Activated naive CD4-positive, alpha-beta T cell treated with anti-CD3 and anti-CD28 coated beads, Interleukin-2, amount 10 ng/mL, durations not matched to agents 7 days and 5 days (primary cell): Measurements from ENCODE around the gene CATSPERZ.
A peak's percentile ranks its signal among the peaks of the same experiment; 100 is the strongest.

Source experiments
- CTCF ChIA-PET: fragments of 350-600 bp; sonication (Branson Sonifier 250); formaldehyde crosslinking; loops from one replicate; lab custom pipeline; 2021; ENCODE audit warnings: antibody characterized with exemption; lab: Charles Lee
- DNase-seq: peaks from one replicate; pipeline ENCODE4 v3.0.0-alpha.2; 2020
- H3K27ac Mint-ChIP-seq: one replicate; pipeline ENCODE4 v1.8.0; 2021; ENCODE audit warnings: mild to moderate bottlenecking, moderate library complexity, mixed read lengths
- H3K27me3 Mint-ChIP-seq: one replicate; pipeline ENCODE4 v1.8.0; 2021; ENCODE audit warnings: mild to moderate bottlenecking, mixed read lengths
- H3K36me3 Mint-ChIP-seq: one replicate; pipeline ENCODE4 v1.8.0; 2021; ENCODE audit warnings: mixed read lengths
- H3K4me1 Mint-ChIP-seq: one replicate; pipeline ENCODE4 v1.8.0; 2021; ENCODE audit warnings: mixed read lengths
- H3K4me3 Mint-ChIP-seq: one replicate; pipeline ENCODE4 v1.8.0; 2021; ENCODE audit warnings: mild to moderate bottlenecking, moderate library complexity, mixed read lengths
- H3K9me3 Mint-ChIP-seq: one replicate; pipeline ENCODE4 v1.8.0; 2021; ENCODE audit warnings: mixed read lengths

CATSPERZ gene

DNA sequence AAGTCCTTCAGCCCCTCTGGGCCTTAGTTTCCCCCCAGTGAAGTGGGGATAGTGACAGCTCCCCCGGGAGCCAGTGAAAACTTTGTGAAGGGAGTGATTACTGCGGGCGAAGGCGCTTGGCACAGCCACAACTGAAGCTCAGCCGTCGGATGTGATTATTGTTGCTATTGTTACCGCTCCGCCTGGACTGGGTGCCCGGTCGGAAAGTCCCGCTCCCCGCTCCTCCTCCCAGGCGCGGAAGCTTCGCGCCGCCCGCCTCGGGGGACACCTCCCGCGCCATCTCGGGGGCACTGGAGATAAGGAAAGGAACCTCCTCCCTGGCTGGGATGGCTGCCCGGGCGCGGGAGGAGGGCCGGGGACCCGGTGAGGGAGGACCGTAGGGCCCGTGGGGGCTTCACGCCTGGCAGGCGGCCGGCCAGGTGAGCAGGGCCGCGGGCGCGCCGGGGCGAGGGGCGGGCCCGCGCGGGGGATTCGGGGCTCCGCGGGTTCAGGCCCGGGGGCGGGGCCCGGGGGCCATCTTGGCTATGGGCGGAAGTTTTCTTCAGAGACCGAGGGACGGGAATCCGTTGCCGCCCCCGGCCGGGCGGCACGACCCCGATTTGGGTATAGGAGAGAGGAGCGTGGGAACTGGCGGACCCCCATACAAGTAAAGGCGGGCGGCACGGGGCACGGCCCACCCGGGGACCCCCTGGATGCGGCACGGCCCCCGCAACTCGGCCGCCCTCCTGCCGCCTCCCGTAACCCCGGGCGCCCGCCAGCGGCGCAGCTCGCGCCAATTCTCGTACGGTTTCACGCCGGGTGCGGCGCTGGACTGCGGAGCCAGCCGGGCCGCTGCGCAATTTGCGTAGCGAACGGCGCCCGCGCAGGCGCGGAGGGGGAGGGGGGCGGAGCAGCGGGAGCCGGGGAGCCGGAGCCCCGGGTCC, 14.9 kb upstream of the CATSPERZ start, which contains the start of gene GPR137:
TSS of gene GPR137 (plus strand) at position 887 of the 923 bp plus-strand sequence. CDS start 677 bp downstream, outside the sequence.
- H3K36me3 Mint-ChIP-seq: peaks cover 2% of the 10 kb centered on the region
- peaks cover 29% of the 10 kb centered on the region for H3K4me1 Mint-ChIP-seq
- no peaks in the 10 kb centered on the region for H3K9me3 Mint-ChIP-seq
- DNase-seq: peak; percentile 92
- peak within 1 kb of the TSS; percentile 84 for H3K4me3 Mint-ChIP-seq
- CTCF ChIA-PET: interaction anchor here (0.6 to 2.5 kb wide), 5 partner anchors 8 to 81 kb away, joined by 3 to 14 read pairs (median 3); no protein-coding TSS in a partner anchor
- H3K27ac Mint-ChIP-seq: peak within 1 kb of the TSS; percentile 89
- peaks cover 19% of the 10 kb centered on the region for H3K27me3 Mint-ChIP-seq

DNA sequence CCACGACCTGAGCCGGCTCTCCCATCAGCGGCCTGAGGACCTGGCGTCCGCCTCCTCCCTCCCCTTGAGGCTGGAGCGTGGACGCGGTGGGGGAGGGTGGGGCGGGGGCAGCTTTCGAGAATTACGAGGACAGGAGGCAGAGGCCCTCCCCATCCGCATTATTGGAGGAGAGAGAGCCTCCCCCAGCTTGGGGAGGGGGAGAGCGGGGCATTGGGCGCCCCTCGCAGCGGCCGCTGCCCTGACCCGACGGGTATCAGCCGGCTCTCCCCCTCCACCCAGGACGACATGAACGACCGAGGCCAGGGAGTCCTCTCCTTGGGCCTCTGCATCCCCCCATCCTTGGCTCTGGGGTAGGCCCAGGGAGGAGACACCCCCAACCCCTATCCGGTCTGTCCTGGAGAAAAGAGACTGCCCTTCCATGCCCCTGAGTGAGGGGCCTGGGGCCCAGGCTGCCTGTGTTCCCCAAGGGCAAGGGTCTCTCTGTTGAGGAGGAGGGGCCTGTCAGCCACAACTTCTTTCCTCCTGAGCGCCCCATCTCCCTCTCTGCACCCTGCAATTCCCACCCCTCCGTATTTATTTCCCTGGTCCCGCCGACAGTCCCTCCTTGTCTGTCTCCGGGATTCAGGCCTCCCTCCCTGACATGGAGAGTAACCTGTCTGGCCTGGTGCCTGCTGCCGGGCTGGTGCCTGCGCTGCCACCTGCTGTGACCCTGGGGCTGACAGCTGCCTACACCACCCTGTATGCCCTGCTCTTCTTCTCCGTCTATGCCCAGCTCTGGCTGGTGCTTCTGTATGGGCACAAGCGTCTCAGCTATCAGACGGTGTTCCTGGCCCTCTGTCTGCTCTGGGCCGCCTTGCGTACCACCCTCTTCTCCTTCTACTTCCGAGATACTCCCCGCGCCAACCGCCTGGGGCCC, 14.0 kb upstream of the CATSPERZ start:
- H3K4me3 Mint-ChIP-seq: peak overlapping the region; percentile 84
- H3K27me3 Mint-ChIP-seq: peaks cover 28% of the 10 kb centered on the region
- CTCF ChIA-PET: interaction anchor here (0.7 to 5.9 kb wide), 5 partner anchors 9 to 298 kb away, joined by 3 to 50 read pairs (median 5); partner anchors contain the start of gene CATSPERZ
- H3K27ac Mint-ChIP-seq: peak overlapping the region; percentile 85
- no peaks in the 10 kb centered on the region for H3K9me3 Mint-ChIP-seq
- H3K4me1 Mint-ChIP-seq: peaks cover 34% of the 10 kb centered on the region
- peak; percentile 58 for DNase-seq
- peaks cover 9% of the 10 kb centered on the region for H3K36me3 Mint-ChIP-seq

- Mint-ChIP-seq H3K27me3 (peaks cover 33% of the 10 kb centered on the region), H3K4me1 (peaks cover 34% of the 10 kb centered on the region), H3K9me3 (no peaks in the 10 kb centered on the region), H3K4me3 (peak overlapping the region; percentile 84), H3K27ac (peak overlapping the region; percentile 85), H3K36me3 (peaks cover 9% of the 10 kb centered on the region)
- CTCF ChIA-PET: interaction anchor here (1.2 to 5.9 kb wide), 2 partner anchors 16 to 299 kb away, joined by 3 to 50 read pairs; partner anchors contain the start of gene CATSPERZ
- no peak for DNase-seq
Observed at GRCh38 chr11:64286801-64287159, 13.4 kb upstream of the CATSPERZ start.

DNA sequence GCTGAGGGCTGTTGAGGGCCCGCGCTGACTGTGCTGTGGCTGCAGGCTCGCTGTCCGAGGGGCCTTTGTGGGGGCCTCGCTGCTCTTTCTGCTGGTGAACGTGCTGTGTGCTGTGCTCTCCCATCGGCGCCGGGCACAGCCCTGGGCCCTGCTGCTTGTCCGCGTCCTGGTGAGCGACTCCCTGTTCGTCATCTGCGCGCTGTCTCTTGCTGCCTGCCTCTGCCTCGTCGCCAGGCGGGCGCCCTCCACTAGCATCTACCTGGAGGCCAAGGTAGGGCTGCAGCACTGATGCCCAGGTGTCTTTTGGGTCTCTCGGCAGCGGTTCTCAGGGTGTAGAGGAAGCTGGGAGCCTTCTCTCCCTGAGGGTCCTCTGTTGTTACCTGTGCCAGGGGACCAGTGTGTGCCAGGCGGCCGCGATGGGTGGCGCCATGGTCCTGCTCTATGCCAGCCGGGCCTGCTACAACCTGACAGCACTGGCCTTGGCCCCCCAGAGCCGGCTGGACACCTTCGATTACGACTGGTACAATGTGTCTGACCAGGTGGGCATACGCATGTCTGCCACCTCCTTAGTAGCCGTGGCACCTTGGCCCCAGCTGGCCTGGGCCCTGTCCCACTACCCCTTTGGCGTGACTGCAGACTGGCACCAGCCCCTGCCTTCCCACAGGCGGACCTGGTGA, 12.3 kb upstream of the CATSPERZ start:
- Mint-ChIP-seq H3K36me3 (peaks cover 9% of the 10 kb centered on the region), H3K4me1 (peaks cover 34% of the 10 kb centered on the region), H3K27me3 (peaks cover 43% of the 10 kb centered on the region), H3K9me3 (no peaks in the 10 kb centered on the region), H3K27ac (no peak overlapping the region), H3K4me3 (peak overlapping the region; percentile 13)
- no peak for DNase-seq
- CTCF ChIA-PET: interaction anchor here (5.9 kb wide), 1 partner anchor 15 kb away, joined by 50 read pairs; the partner anchor contains the start of gene CATSPERZ

- Mint-ChIP-seq H3K27me3 (peaks cover 49% of the 10 kb centered on the region), H3K27ac (no peak overlapping the region), H3K9me3 (no peaks in the 10 kb centered on the region), H3K4me1 (peaks cover 29% of the 10 kb centered on the region), H3K36me3 (peaks cover 7% of the 10 kb centered on the region), H3K4me3 (no peak overlapping the region)
- no peak for DNase-seq
- CTCF ChIA-PET: interaction anchor here (5.9 kb wide), 1 partner anchor 14 kb away, joined by 50 read pairs; the partner anchor contains the start of gene CATSPERZ
Observed at GRCh38 chr11:64288353-64288750, 11.8 kb upstream of the CATSPERZ start.

DNA sequence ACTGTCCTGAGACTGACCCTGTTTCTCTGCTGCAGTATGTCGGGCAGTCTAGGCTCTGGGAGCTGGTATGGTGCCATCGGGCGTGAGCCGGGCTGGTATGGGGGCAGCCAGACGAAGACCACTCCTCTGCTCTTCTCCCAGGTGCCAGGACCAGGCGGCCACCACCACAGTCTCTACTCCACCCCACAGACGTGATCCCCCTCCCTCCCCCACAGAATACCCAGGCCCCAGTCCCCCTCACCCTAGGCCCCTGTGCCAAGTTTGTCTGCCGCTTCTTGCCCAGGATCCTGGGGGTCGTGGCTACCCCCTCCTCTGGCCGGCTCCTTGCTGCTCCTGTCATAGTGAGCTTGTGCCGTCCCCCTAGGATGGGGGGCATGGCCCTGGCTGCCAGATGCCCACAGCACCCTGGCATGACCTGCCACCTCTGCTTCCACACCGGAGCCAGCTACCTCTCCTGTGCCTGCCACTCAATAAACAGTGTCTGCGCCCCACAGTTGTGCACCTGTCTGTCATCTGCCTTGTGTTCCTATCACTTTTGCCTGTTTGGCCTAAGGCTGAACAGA, 11.1 kb upstream of the CATSPERZ start:
- no peak overlapping the region for H3K4me3 Mint-ChIP-seq
- no peaks in the 10 kb centered on the region for H3K9me3 Mint-ChIP-seq
- no peak overlapping the region for H3K27ac Mint-ChIP-seq
- H3K36me3 Mint-ChIP-seq: peaks cover 7% of the 10 kb centered on the region
- no peak for DNase-seq
- peaks cover 23% of the 10 kb centered on the region for H3K4me1 Mint-ChIP-seq
- peaks cover 56% of the 10 kb centered on the region for H3K27me3 Mint-ChIP-seq
- CTCF ChIA-PET: interaction anchor here (0.9 to 5.9 kb wide), 2 partner anchors 14 to 17 kb away, joined by 3 to 50 read pairs; partner anchors contain the start of gene CATSPERZ

DNA sequence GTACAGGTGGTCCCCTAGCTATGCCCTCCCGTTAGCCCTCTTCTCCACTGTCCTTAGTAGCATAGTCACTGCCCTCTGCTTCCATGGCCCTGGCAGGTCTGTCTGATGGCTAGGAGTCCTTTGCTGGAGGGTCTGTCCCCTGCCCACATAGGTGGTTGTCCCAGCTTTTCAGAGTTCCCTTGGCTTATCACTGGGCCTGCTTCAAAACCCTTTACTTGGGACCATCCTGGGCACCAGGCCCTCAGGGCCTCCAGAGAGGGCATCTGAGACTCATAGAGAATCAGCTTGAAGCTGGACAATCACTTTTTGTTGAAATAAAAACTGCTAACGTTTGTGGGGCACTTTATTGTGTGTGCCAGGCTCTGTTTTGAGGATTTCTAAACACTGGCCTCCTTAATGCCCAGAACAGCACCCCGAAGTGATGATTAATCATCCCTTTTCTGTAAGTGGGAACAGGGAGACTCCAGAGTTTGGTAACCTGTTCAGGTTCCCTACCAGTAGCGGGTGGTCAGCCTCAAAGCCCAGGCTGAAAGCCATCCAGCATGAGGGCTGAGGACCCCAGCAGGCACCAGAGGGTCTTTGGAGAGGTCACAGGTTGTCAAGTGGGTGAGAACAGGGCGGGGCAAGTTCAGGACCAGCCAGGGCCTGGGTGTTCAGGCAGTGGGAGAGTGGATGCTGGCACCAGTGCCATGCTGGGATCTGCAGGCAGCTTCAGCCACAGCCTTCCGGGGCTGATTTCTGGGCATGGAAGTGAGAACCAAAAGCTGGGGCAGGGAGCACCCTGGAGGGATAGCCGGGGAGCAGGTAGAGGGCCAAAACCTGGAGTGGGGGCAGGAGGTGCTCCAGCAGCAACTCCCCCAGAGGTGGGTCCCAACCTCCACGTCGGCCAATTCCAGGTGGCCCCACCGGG, 9.6 kb upstream of the CATSPERZ start:
- Mint-ChIP-seq H3K4me1 (peaks cover 21% of the 10 kb centered on the region), H3K4me3 (no peak overlapping the region), H3K9me3 (no peaks in the 10 kb centered on the region), H3K27me3 (peaks cover 71% of the 10 kb centered on the region), H3K36me3 (peaks cover 7% of the 10 kb centered on the region), H3K27ac (no peak overlapping the region)
- CTCF ChIA-PET: interaction anchor here (0.7 to 5.9 kb wide), 2 partner anchors 12 to 86 kb away, joined by 3 to 50 read pairs; partner anchors contain the start of gene CATSPERZ
- no peak for DNase-seq

DNA sequence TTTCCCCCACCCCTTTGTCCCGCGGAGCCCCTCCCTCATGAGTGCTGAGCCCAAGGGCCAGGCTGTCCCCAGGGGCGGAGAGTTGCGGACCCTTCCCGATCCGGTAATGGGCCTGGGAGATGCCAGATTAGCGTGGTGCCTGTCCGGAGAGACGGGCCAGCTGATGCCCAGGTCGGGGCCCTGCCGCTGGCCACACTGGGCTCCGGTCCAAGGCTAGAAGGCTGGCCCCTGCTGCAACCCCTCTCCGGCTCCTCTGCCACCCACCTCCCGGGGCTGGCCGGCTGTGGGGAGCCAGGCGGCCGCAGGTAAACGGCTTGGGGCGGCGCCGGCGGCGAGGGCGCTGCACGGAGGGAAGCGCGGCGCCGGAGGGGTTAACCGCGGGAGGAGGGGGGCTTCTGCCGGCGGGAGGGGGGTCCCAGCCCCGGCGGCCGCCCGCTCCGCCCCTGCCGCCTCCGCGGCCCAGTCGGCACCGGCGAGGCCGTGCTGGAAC, 8.9 kb upstream of the CATSPERZ start, which contains the start of gene KCNK4:
TSS of gene KCNK4 (plus strand) at position 41 of the 490 bp plus-strand sequence. CDS start 1,717 bp downstream, outside the sequence.
- Mint-ChIP-seq H3K9me3 (no peaks in the 10 kb centered on the region), H3K27ac (no peak within 1 kb of the TSS), H3K27me3 (peaks cover 78% of the 10 kb centered on the region), H3K36me3 (peaks cover 7% of the 10 kb centered on the region), H3K4me3 (no peak within 1 kb of the TSS), H3K4me1 (peaks cover 19% of the 10 kb centered on the region)
- CTCF ChIA-PET: interaction anchor here (5.9 kb wide), 1 partner anchor 11 kb away, joined by 50 read pairs; the partner anchor contains the start of gene CATSPERZ
- no peak for DNase-seq

DNA sequence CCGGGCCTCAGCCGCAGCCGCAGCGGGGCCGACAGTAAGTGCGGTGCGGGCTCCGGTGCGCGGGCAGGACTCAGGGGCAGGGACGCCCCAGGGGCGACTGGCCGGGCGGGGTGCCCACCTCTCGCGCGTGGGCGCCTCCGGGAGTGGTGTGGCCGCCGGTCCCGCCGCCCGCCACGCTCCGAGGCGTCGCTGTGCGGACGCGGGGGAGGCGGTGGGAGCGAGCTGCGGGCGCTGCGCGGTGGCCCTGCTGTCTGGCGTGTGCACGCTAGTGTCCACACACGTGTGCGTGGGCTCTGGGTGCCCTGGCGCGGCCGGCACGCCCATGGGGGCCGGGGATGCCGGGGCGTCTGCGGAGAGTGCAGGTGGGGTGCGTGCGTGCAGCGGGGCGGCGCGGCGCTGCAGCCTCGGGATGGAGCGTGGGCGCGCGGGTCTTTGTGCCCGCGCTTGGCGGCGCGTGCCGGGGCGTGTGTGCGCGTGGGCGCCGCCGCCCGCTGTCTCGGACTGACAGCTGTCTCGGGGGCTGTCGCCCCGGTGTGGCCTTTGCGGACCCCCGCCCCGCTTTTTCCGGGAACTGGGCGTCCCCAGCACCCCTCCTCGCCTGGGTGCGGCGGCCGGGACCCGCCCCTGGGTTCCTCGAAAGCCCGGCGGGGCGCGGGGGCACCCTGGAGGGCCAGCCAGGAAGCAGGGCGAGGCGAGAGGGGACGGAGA, 8.3 kb upstream of the CATSPERZ start:
- Mint-ChIP-seq H3K36me3 (peaks cover 7% of the 10 kb centered on the region), H3K27me3 (peaks cover 84% of the 10 kb centered on the region), H3K4me3 (no peak overlapping the region), H3K27ac (no peak overlapping the region), H3K4me1 (peaks cover 13% of the 10 kb centered on the region), H3K9me3 (no peaks in the 10 kb centered on the region)
- CTCF ChIA-PET: interaction anchor here (1.0 to 5.9 kb wide), 3 partner anchors 11 to 88 kb away, joined by 3 to 50 read pairs (median 17); partner anchors contain the start of genes CATSPERZ and ESRRA
- peak; percentile 37 for DNase-seq

GRCh38 chr11:64292460-64293254, 7.5 kb upstream of the CATSPERZ start:
- Mint-ChIP-seq H3K27ac (no peak overlapping the region), H3K36me3 (peaks cover 7% of the 10 kb centered on the region), H3K27me3 (peaks cover 92% of the 10 kb centered on the region), H3K4me3 (peak overlapping the region; percentile 21), H3K9me3 (no peaks in the 10 kb centered on the region), H3K4me1 (peaks cover 9% of the 10 kb centered on the region)
- no peak for DNase-seq
- CTCF ChIA-PET: interaction anchor here (1.0 to 2.0 kb wide), 2 partner anchors 11 to 88 kb away, joined by 3 to 17 read pairs; partner anchors contain the start of gene ESRRA

DNA sequence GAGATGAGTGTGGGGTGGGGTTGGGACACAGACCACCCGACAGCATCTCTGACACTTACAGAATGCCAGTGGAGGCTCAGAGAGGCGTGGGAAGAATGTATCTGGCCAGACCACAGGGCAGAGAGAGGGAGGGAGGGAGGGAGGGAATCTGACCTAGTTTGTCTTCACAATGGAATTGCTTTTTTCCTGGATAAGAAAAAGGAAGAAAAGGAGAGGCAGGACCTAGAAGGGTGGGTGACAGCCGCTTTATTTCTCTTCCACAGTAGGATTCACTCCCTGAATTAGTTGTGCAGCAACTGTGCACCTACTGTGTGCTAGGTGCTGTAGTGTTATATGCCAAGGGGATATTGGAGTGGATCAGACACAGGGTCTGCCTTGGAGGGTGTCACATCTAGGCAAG, 5.4 kb upstream of the CATSPERZ start:
- no peak for DNase-seq
- Mint-ChIP-seq H3K9me3 (no peaks in the 10 kb centered on the region), H3K27me3 (peaks cover 98% of the 10 kb centered on the region), H3K27ac (no peak overlapping the region), H3K4me3 (no peak overlapping the region), H3K36me3 (peaks cover 7% of the 10 kb centered on the region), H3K4me1 (peaks cover 11% of the 10 kb centered on the region)
- CTCF ChIA-PET: no interaction called here
